Liver (tissue), 3 donors: ENCODE results near the gene ZNF160.

Experiments used
- CTCF ChIP-seq: fragments of 150-350 bp; IDR thresholded peaks from 2 replicates; pipeline ENCODE4 v1.5.1; 2017; ENCODE audit warnings: improper control_type of control experiment, low read depth, low read length; ENCODE audit not compliant: missing input control
- HNF4G ChIP-seq: IDR thresholded peaks from 2 replicates; pipeline ENCODE4 v1.6.1; 2016; ENCODE audit warnings: antibody characterized with exemption
- TF ChIP-seq, protein P1 (sequence below): IDR thresholded peaks from 2 replicates; pipeline ENCODE4 v1.6.1; 2016; ENCODE audit warnings: antibody characterized with exemption
- TF ChIP-seq, protein P2 (sequence below): IDR thresholded peaks from 2 replicates; pipeline ENCODE4 v1.6.1; 2016; ENCODE audit warnings: antibody characterized with exemption
- donor health status: healthy.
- donor health status: healthy.

DNA sequence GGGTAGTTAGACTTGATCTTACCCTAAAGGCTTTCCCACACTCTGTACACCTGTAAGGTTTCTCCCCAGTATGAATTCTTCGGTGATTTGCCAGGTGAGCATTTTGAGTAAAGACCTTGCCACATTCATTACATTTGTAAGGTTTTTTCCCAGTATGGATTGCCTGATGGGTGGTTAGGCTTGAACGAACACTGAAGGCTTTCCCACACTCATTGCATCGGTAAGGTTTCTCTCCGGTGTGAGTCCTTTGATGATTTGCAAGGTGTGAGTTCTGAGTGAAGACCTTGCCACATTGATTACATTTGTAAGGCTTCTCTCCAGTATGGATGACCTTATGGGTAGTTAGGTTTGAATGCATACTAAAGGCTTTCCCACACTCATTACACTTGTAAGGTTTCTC lies 35.0 kb downstream of the ZNF160 start:
- TF ChIP-seq, protein P1, sequence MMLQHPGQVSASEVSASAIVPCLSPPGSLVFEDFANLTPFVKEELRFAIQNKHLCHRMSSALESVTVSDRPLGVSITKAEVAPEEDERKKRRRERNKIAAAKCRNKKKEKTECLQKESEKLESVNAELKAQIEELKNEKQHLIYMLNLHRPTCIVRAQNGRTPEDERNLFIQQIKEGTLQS = no peak
- TF ChIP-seq, protein P2, sequence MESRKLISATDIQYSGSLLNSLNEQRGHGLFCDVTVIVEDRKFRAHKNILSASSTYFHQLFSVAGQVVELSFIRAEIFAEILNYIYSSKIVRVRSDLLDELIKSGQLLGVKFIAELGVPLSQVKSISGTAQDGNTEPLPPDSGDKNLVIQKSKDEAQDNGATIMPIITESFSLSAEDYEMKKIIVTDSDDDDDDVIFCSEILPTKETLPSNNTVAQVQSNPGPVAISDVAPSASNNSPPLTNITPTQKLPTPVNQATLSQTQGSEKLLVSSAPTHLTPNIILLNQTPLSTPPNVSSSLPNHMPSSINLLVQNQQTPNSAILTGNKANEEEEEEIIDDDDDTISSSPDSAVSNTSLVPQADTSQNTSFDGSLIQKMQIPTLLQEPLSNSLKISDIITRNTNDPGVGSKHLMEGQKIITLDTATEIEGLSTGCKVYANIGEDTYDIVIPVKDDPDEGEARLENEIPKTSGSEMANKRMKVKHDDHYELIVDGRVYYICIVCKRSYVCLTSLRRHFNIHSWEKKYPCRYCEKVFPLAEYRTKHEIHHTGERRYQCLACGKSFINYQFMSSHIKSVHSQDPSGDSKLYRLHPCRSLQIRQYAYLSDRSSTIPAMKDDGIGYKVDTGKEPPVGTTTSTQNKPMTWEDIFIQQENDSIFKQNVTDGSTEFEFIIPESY = no peak
- no peak for TF ChIP-seq HNF4G
- no peak for TF ChIP-seq CTCF
